Left lung (tissue), 10 donors: ENCODE data around the gene USP46. TPM values are rescaled to one million over a fixed set of nuclear protein-coding genes. Genes with fewer than 3 reads are reported as not detected.

Experiments
- ATAC-seq: fragments of 200-7000 bp; cut with Tn5 transposase; one replicate; pipeline ENCODE4 v1.9.1; 2020; ENCODE audit warnings: moderate library complexity
- DNase-seq, 4 donors: peaks; one replicate each; pipeline ENCODE4 v3.0.0-alpha.2; 2013 to 2020
- H3K27ac ChIP-seq, 2 donors: fragments of 200-600 bp; sonication (generic) in 1 of 2; one replicate each; pipeline versions ENCODE4 v1.5.0 to v1.8.0; 2020 to 2021
- H3K27me3 ChIP-seq, 2 donors: fragments of 200-600 bp; sonication (generic) in 1 of 2; one replicate each; pipeline versions ENCODE4 v1.5.0 to v1.8.0; 2020 to 2021
- H3K36me3 ChIP-seq, 2 donors: fragments of 200-600 bp; sonication (generic) in 1 of 2; one replicate each; pipeline versions ENCODE4 v1.5.0 to v1.8.0; 2020 to 2021
- H3K4me1 ChIP-seq, 2 donors: fragments of 200-600 bp; one replicate each; pipeline ENCODE4 v1.8.0; 2021
- H3K4me3 ChIP-seq, 2 donors: fragments of 200-600 bp; sonication (generic) in 1 of 2; one replicate each; pipeline versions ENCODE4 v1.5.0 to v1.8.0; 2020 to 2021; ENCODE audit warnings: mild to moderate bottlenecking in 1 of 2
- H3K9me3 ChIP-seq, 2 donors: fragments of 200-600 bp; sonication (generic) in 1 of 2; one replicate each; pipeline versions ENCODE4 v1.5.0 to v1.8.0; 2020 to 2021
- CTCF ChIP-seq, 2 donors: fragments of 200-600 bp; sonication (generic) in 1 of 2; IDR thresholded peaks; one replicate each; pipeline versions ENCODE4 v1.5.0 to v1.8.0; 2021; ENCODE audit warnings: antibody characterized with exemption in 2 of 2
- intact Hi-C, 2 donors: fragments of 100-400 bp; cut with DNase I; formaldehyde crosslinking; loops; one replicate each; pipeline versions ENCODE4 v1.11.2 to v1.14.2; 2022
- polyA plus RNA-seq, 6 donors: library from polyadenylated mRNA; unstranded; fragments of 120-200 nt; gene quantifications; one replicate each; pipeline ENCODE4 v1.2.1, GENCODE V29; 2013; ENCODE audit not compliant: insufficient read length in 6 of 6
- total RNA-seq, 2 donors: library from RNA; stranded (reverse); fragmentation: NEBNext Ultra II Directional; extraction: Animal tissue kit (Norgen Biotek cat#: 25700); gene quantifications; one replicate each; pipeline ENCODE4 v1.2.1, GENCODE V29; 2021
- donor health status: DM: no; HTN: yes; CAD: no.
- donor health status: DM: no; HTN: no; CAD: no.

Gene USP46
- total and polyA plus RNA-seq, 8 donors = 18.2 to 26.1 (median 24.9) TPM

GRCh38 chr4:52628543-52628942 is 30.6 kb downstream of the USP46 start:
- no peaks in the 10 kb centered on the region for H3K27me3 ChIP-seq
- no peak for ATAC-seq
- H3K36me3 ChIP-seq = peaks cover 0 to 12% of the 10 kb centered on the region in 2 donors
- H3K9me3 ChIP-seq = no peaks in the 10 kb centered on the region
- no peak overlapping the region for H3K4me3 ChIP-seq
- H3K27ac ChIP-seq = no peak overlapping the region
- no peak for TF ChIP-seq CTCF (IDR thresholded peaks at IDR 0.05)
- H3K4me1 ChIP-seq = no peaks in the 10 kb centered on the region
- intact Hi-C loops = no loop called here
- DNase-seq = no peak

GRCh38 chr4:52627876-52628275 is 31.2 kb downstream of the USP46 start:
- no peak for ATAC-seq
- intact Hi-C loops = no loop called here

GRCh38 chr4:52625216-52625615 is 33.9 kb downstream of the USP46 start:
- ATAC-seq = no peak

More at GRCh38 chr4:52627876-52628275, 31.2 kb downstream of the USP46 start:
- Histone ChIP-seq H3K27ac (no peak overlapping the region), H3K4me1 (no peaks in the 10 kb centered on the region), H3K36me3 (peaks cover 0 to 12% of the 10 kb centered on the region in 2 donors), H3K9me3 (no peaks in the 10 kb centered on the region), H3K4me3 (no peak overlapping the region), H3K27me3 (no peaks in the 10 kb centered on the region)
- DNase-seq = no peak
- TF ChIP-seq CTCF (IDR thresholded peaks at IDR 0.05) = no peak

GRCh38 chr4:52622564-52622963 is 36.5 kb downstream of the USP46 start:
- Histone ChIP-seq H3K27me3 (no peaks in the 10 kb centered on the region), H3K27ac (no peak overlapping the region), H3K36me3 (peaks cover 0 to 12% of the 10 kb centered on the region in 2 donors), H3K4me1 (no peaks in the 10 kb centered on the region), H3K4me3 (no peak overlapping the region), H3K9me3 (no peaks in the 10 kb centered on the region)
- no peak for DNase-seq
- intact Hi-C loops = no loop called here
- no peak for TF ChIP-seq CTCF (IDR thresholded peaks at IDR 0.05)
- ATAC-seq = no peak

More at GRCh38 chr4:52625216-52625615, 33.9 kb downstream of the USP46 start:
- peaks cover 0 to 12% of the 10 kb centered on the region in 2 donors for H3K36me3 ChIP-seq
- H3K4me1 ChIP-seq = no peaks in the 10 kb centered on the region
- no peak for DNase-seq
- intact Hi-C loops = no loop called here
- TF ChIP-seq CTCF (IDR thresholded peaks at IDR 0.05) = no peak
- H3K9me3 ChIP-seq = no peaks in the 10 kb centered on the region
- no peak overlapping the region for H3K4me3 ChIP-seq
- no peaks in the 10 kb centered on the region for H3K27me3 ChIP-seq
- H3K27ac ChIP-seq = no peak overlapping the region

- DNase-seq = no peak
- H3K27me3 ChIP-seq = no peaks in the 10 kb centered on the region
- no peaks in the 10 kb centered on the region for H3K4me1 ChIP-seq
- TF ChIP-seq CTCF (IDR thresholded peaks at IDR 0.05) = no peak
- no peak for ATAC-seq
- no peak overlapping the region for H3K4me3 ChIP-seq
- intact Hi-C loops = no loop called here
- no peak overlapping the region for H3K27ac ChIP-seq
- no peaks in the 10 kb centered on the region for H3K9me3 ChIP-seq
- peaks cover 0 to 12% of the 10 kb centered on the region in 2 donors for H3K36me3 ChIP-seq
Observed at GRCh38 chr4:52621567-52621966, 37.5 kb downstream of the USP46 start.
